Stimulated activated CD8-positive, alpha-beta memory T cell treated with anti-CD3 and anti-CD28 coated beads, Interleukin-2, amount 100 ng/mL, for 1 hour (primary cell): ENCODE data around the gene PRKCE.
"Not testable (repeated sequence)": the region's sequence is repeated elsewhere in the genome, so short reads cannot be mapped to it uniquely, and the experiment has no call there.

Experiments
- DNase-seq, 2 donors: peaks; one replicate each; pipeline ENCODE4 v3.0.0-alpha.2; 2020; ENCODE audit warnings: low read depth in 2 of 2

The PRKCE gene

GRCh38 chr2:45698554-45698953 is 47.1 kb downstream of the PRKCE start:
- no peak for DNase-seq

GRCh38 chr2:45699032-45699658 is 47.7 kb downstream of the PRKCE start:
- no peak for DNase-seq

- no peak for DNase-seq
Measured at GRCh38 chr2:45700407-45701013, 49.0 kb downstream of the PRKCE start.

- no peak for DNase-seq
Measured at GRCh38 chr2:45705233-45705632, 53.8 kb downstream of the PRKCE start.

- no peak for DNase-seq
Measured at GRCh38 chr2:45706033-45706432, 54.6 kb downstream of the PRKCE start.

- no peak for DNase-seq
Measured at GRCh38 chr2:45707006-45707405, 55.5 kb downstream of the PRKCE start.

- no peak for DNase-seq
Measured at GRCh38 chr2:45707661-45708060, 56.2 kb downstream of the PRKCE start.

- no peak for DNase-seq
Measured at GRCh38 chr2:45708501-45708900, 57.0 kb downstream of the PRKCE start.

- DNase-seq = no peak
Measured at GRCh38 chr2:45709137-45709536, 57.7 kb downstream of the PRKCE start.

GRCh38 chr2:45710468-45710867 is 59.0 kb downstream of the PRKCE start:
- no peak for DNase-seq

- no peak for DNase-seq
Measured at GRCh38 chr2:45711224-45711623, 59.7 kb downstream of the PRKCE start.

GRCh38 chr2:45712570-45712969 is 61.1 kb downstream of the PRKCE start:
- DNase-seq = no peak

GRCh38 chr2:45713136-45713535 is 61.7 kb downstream of the PRKCE start:
- no peak for DNase-seq

- no peak for DNase-seq
Measured at GRCh38 chr2:45713591-45713990, 62.1 kb downstream of the PRKCE start.

GRCh38 chr2:45714679-45715078 is 63.2 kb downstream of the PRKCE start:
- DNase-seq = no peak

GRCh38 chr2:45715601-45716379 is 64.3 kb downstream of the PRKCE start:
- no peak for DNase-seq

- not testable (repeated sequence) for DNase-seq
Measured at GRCh38 chr2:45716432-45716831, 65.0 kb downstream of the PRKCE start.

GRCh38 chr2:45716915-45717314 is 65.4 kb downstream of the PRKCE start:
- DNase-seq = no peak

- DNase-seq = no peak
Measured at GRCh38 chr2:45720210-45720609, 68.7 kb downstream of the PRKCE start.

- DNase-seq = no peak
Measured at GRCh38 chr2:45721150-45721549, 69.7 kb downstream of the PRKCE start.

GRCh38 chr2:45722477-45722876 is 71.0 kb downstream of the PRKCE start:
- no peak for DNase-seq

- DNase-seq = no peak
Measured at GRCh38 chr2:45723857-45724256, 72.4 kb downstream of the PRKCE start.

- no peak for DNase-seq
Measured at GRCh38 chr2:45724335-45724734, 72.9 kb downstream of the PRKCE start.
